Thymus (tissue), 11 donors: Measurements from ENCODE around the gene STK32C. TPM values are rescaled to one million over a fixed set of nuclear protein-coding genes. Genes with fewer than 3 reads are reported as not detected.
"Not testable (repeated sequence)": the region's sequence is repeated elsewhere in the genome, so short reads cannot be mapped to it uniquely, and the experiment has no call there.

ENCODE experiments used
- DNase-seq, 9 donors: peaks; one replicate each; pipeline ENCODE4 v3.0.0-alpha.2; 2013; ENCODE audit warnings: low spot score in 9 of 9, low read depth in 6 of 9, missing footprints in 1 of 9
- H3K27ac ChIP-seq, 2 donors: one replicate each; pipeline ENCODE4 v1.5.1; 2013; ENCODE audit warnings: control low read depth in 1 of 2, low read depth in 1 of 2, low read length in 1 of 2, mild to moderate bottlenecking in 1 of 2, moderate library complexity in 1 of 2
- H3K27me3 ChIP-seq, 2 donors: one replicate each; pipeline ENCODE4 v1.5.1; 2013; ENCODE audit warnings: low read length in 1 of 2; ENCODE audit not compliant: control insufficient read depth in 2 of 2, insufficient read depth in 1 of 2
- H3K36me3 ChIP-seq, 2 donors: one replicate each; pipeline ENCODE4 v1.5.1; 2013; ENCODE audit warnings: low read length in 1 of 2, mild to moderate bottlenecking in 1 of 2, moderate library complexity in 1 of 2; ENCODE audit not compliant: control insufficient read depth in 2 of 2, insufficient read depth in 2 of 2
- H3K4me1 ChIP-seq, 2 donors: one replicate each; pipeline ENCODE4 v1.5.1; 2013; ENCODE audit warnings: low read length in 2 of 2; ENCODE audit not compliant: control insufficient read depth in 2 of 2, insufficient read depth in 2 of 2
- H3K4me3 ChIP-seq, 2 donors: one replicate each; pipeline ENCODE4 v1.5.1; 2013; ENCODE audit warnings: low read length in 2 of 2, control low read depth in 1 of 2, mild to moderate bottlenecking in 1 of 2
- H3K9me3 ChIP-seq, 2 donors: one replicate each; pipeline ENCODE4 v1.5.1; 2013; ENCODE audit warnings: low read length in 1 of 2, mild to moderate bottlenecking in 1 of 2; ENCODE audit not compliant: control insufficient read depth in 2 of 2, insufficient read depth in 1 of 2
- WGBS: extraction: QIAGEN DNeasy Blood & Tissue Kit; methylation state at CpG from one replicate; pipeline ENCODE4 v1.1.7; 2013; 5-methylcytosine and 5-hydroxymethylcytosine counted together
- polyA plus RNA-seq: library from polyadenylated mRNA; stranded (reverse); fragments of 200-250 nt; gene quantifications from one replicate; pipeline ENCODE4 v1.2.3, GENCODE V29; 2013
- total RNA-seq: library from RNA; stranded (reverse); fragments of 120-200 nt; gene quantifications from one replicate; pipeline ENCODE4 v1.2.4, GENCODE V29; 2013
- donor health status: healthy.

STK32C gene
- total and polyA plus RNA-seq, 2 donors: 18.2 to 18.7 TPM

DNA sequence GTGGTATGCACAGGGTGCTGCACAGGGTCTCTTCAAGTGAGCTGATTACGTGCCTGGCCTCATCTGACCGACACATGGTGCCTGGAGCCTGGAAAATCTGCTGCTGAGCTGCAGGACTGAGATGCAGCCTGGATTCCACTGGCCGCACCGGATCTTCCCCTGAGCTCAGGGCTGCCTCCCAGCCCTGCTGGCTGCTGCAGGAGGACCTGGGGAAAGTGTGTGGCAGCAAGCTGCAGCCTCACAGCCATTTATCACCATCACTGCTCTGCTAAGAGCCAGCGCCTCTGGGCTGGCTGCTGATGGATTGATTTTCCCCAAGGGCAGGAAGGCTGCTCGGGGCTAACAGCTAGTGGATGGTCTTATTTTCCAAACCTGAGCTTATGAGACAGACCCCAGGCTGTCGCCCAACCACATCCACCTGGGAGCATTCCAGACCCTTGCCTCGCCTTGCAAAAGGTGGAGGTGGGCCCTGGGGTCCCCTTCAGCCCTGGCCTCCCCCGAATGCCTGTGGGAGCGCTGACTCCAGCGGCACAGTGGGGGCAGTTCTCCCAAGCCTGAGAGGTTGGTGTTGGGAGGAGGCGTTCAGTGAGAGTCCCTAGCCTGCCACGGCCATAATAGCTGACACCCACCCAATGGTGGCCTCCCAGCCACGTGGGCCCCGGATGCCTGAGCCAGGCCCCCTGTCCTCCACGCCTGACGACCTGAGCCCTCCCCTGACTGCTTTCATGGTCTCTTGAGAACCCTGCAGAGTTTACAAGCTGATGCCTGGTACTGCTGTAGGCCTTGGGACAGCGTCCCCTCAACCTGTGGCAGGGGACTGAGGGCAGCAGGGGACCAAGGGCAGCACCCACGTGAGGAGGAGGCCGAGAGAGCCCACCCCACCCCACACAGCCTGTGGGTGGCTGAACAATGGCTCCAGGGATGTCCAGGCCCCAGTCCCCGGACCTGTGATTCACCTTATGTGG lies 38.2 kb downstream of the STK32C start:
- no peak overlapping the region for H3K4me3 ChIP-seq
- H3K36me3 ChIP-seq: no peaks in the 10 kb centered on the region
- H3K27me3 ChIP-seq: no peaks in the 10 kb centered on the region
- H3K27ac ChIP-seq: no peak overlapping the region
- WGBS: 92% methylated on average over 21 of the region's 21 CpGs
- H3K9me3 ChIP-seq: no peaks in the 10 kb centered on the region
- H3K4me1 ChIP-seq: peaks cover 0 to 12% of the 10 kb centered on the region in 2 donors
- no peak for DNase-seq

DNA sequence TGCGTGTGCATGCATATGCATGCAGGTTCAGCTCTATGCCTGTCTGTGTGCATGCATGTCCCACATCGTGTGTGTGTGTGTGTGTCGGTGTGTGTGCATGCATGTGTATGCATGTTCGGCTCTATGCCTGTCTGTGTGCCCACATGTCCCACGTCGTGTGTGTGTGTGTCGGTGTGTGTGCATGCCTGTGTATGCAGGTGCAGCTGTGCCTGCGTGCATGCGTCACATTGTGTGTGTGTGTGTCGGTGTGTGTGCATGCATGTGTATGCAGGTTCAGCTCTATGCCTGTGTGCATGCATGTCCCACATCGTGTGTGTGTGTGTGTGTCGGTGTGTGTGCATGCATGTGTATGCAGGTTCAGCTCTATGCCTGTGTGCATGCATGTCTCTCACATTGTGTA lies 39.8 kb downstream of the STK32C start:
- H3K4me3 ChIP-seq, H3K36me3 ChIP-seq, DNase-seq, H3K27ac ChIP-seq, H3K27me3 ChIP-seq, H3K9me3 ChIP-seq: not testable (repeated sequence)
- peaks cover 0 to 12% of the 10 kb centered on the region in 2 donors for H3K4me1 ChIP-seq
- 91% methylated on average over 12 of the region's 12 CpGs for whole genome bisulfite sequencing

GRCh38 chr10:132266594-132267161 lies 41.1 kb downstream of the STK32C start:
- Histone ChIP-seq H3K9me3 (no peaks in the 10 kb centered on the region), H3K4me3 (no peak overlapping the region), H3K36me3 (no peaks in the 10 kb centered on the region), H3K27me3 (no peaks in the 10 kb centered on the region), H3K4me1 (peaks cover 0 to 12% of the 10 kb centered on the region in 2 donors), H3K27ac (no peak overlapping the region)
- no peak for DNase-seq
- WGBS: 67% methylated on average over 25 of the region's 25 CpGs

DNA sequence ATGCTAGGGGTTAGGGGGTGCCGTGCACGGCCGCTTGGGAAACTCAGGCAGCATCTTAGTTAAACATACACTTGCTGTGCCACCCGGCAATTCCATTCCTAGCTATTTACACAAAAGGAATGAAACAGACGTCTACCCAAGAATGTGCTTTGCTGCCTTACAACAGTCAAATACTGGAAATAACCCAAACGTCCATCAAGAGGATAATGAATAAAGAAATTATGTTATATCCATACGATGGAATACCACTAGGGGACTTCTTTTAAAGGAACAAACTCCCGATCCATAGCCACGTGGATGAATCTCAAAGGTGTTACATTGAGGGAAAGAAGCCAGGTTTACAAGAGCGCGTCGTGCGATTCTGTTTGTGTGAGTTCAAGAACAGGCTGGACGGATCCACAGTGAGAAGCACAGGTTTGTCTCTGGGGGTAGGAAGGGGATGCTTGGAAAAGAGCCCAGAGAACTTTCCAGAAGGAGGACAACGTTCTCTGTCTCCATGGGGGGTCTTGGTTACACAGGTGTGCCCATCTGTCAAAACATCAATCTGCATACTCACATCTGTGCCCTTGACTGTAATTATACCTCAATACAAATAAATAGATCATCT lies 41.8 kb downstream of the STK32C start:
- Histone ChIP-seq H3K27ac (no peak overlapping the region), H3K9me3 (no peaks in the 10 kb centered on the region), H3K4me1 (peaks cover 0 to 12% of the 10 kb centered on the region in 2 donors), H3K27me3 (no peaks in the 10 kb centered on the region), H3K36me3 (no peaks in the 10 kb centered on the region), H3K4me3 (no peak overlapping the region)
- DNase-seq: no peak
- 91% methylated on average over 15 of the region's 15 CpGs for WGBS

DNA sequence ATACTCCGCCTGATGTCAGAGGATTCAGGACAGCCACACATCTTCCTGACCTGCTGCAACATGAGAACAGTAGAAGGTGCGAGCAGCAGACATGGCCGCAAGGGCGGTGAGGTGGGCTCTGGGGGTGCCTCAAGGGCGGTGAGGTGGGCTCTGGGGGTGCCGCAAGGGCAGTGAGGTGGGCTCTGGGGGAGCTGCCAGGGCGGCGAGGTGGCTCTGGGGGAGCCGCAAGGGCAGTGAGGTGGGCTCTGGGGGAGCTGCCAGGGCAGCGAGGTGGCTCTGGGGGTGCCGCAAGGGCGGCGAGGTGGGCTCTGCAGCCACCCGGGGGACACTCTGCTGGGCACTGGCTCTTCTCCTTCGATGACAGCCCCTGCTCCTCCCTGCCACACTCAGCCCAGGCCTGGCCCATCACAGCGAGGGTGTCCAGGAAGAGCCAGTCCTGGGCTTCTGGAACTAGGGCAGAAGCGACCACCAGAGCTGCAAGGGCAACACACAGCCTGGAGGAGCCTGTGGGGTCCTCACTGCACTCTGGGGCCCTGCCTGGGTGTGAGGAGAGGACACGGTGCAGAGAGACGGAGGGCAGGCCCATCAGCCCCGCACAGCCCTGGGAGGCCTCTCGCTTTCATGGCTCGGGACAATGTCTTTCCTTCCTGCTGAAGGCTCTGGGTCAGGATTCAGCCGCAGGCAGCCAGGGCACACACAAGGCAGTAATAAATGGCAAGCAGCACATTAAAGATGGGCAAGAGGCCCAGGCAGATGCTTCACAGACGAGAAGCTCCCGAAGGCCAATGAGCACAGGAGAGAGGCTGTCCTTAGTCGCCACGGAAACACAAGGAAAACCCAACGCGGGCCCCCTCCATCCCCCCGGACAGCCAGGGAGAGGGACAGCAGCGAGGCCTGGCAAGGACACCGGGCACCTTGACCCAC lies 42.5 kb downstream of the STK32C start:
- Histone ChIP-seq H3K4me1 (peaks cover 0 to 12% of the 10 kb centered on the region in 2 donors), H3K4me3 (no peak overlapping the region), H3K9me3 (no peaks in the 10 kb centered on the region), H3K36me3 (no peaks in the 10 kb centered on the region), H3K27me3 (no peaks in the 10 kb centered on the region), H3K27ac (no peak overlapping the region)
- 92% methylated on average over 32 of the region's 32 CpGs for WGBS
- no peak for DNase-seq

GRCh38 chr10:132264306-132264950 lies 43.3 kb downstream of the STK32C start:
- Histone ChIP-seq H3K27ac (no peak overlapping the region), H3K4me3 (no peak overlapping the region), H3K4me1 (peaks cover 0 to 12% of the 10 kb centered on the region in 2 donors), H3K36me3 (no peaks in the 10 kb centered on the region), H3K9me3 (no peaks in the 10 kb centered on the region), H3K27me3 (no peaks in the 10 kb centered on the region)
- no peak for DNase-seq
- WGBS: 94% methylated on average over 16 of the region's 16 CpGs

DNA sequence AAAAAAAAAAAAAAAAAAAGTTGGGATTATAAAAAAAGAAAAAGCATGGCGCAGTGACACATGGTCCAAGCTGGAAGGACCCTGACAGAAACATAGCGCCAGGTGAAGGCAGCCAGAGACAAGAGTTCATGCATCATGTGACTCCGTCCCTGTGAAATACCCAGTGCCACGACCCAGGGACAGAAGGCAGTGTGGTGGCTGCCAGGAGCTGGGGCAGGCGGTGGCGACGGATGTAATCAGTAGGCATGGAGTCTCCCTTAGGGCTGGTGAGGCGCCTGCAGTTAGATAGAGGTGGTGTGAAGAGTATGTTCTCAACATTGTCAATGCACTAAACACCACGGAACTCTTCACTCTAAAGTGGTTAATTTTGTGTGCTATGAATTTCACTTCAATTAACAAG lies 43.9 kb downstream of the STK32C start:
- DNase-seq: no peak
- WGBS: 91% methylated on average over 9 of the region's 9 CpGs
- H3K27me3 ChIP-seq: no peaks in the 10 kb centered on the region
- H3K36me3 ChIP-seq: no peaks in the 10 kb centered on the region
- H3K9me3 ChIP-seq: no peaks in the 10 kb centered on the region
- H3K4me3 ChIP-seq: no peak overlapping the region
- peaks cover 0 to 12% of the 10 kb centered on the region in 2 donors for H3K4me1 ChIP-seq
- no peak overlapping the region for H3K27ac ChIP-seq

DNA sequence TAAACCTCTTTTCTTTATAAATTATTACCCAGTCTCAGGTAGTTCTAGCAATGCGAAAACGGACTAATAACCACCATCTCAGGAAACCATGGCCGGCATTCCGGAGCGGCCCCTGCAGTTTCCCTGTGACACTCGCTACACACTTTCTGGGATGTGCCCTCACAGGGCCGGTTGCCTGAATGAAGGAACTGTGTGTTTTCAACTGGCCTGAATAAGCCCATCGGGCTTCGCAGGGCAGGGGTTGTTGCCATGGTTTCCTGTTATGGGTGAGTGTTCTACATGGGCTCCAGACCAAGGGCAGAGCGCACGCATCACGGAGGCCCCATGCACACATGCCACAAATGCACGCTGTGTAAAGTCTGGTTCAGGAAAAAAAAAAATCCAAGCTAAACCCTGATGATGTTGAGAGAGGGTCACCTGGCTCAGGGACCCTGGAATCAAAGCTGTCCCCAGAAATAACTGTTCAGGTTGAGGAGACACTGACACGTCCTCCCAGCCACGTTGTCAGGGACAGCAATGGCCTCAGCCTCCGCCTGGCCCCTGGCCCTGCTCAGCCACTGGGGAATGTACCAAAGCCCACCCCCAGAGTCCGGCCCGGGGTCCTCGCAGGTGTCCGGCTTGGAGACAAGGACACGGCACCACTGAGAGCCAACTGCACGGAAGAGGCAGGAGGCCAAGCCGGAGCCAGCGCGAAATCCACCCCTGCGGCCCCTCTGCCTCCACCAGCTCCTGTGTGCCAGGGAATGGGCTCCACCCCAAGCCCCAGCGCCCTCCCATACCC lies 47.9 kb downstream of the STK32C start:
- H3K4me3 ChIP-seq: no peak overlapping the region
- 95% methylated on average over 27 of the region's 27 CpGs for WGBS
- DNase-seq: no peak
- H3K27me3 ChIP-seq: no peaks in the 10 kb centered on the region
- peaks cover 0 to 16% of the 10 kb centered on the region in 2 donors for H3K4me1 ChIP-seq
- no peak overlapping the region for H3K27ac ChIP-seq
- no peaks in the 10 kb centered on the region for H3K9me3 ChIP-seq
- no peaks in the 10 kb centered on the region for H3K36me3 ChIP-seq
